ENCODE measurements around the gene ERICH2. TPM values are rescaled to one million over a fixed set of nuclear protein-coding genes. Genes with fewer than 3 reads are reported as not detected.

The ERICH2 gene
- polyA plus RNA-seq, 3 donors: not detected

GRCh38 chr2:170763232-170763631 lies 6.9 kb upstream of the ERICH2 start:
- intact Hi-C loops (cut with micrococcal nuclease): no loop called here
- H3K4me1 Mint-ChIP-seq: no peaks in the 10 kb centered on the region
- peaks cover 3 to 26% (median 13%) of the 10 kb centered on the region in 3 donors for H3K27me3 Mint-ChIP-seq (ENCODE audit: low read depth in 3 of 3)
- H3K9me3 ChIP-seq (replicated peaks in 1 of 2; ENCODE audit: control insufficient read depth in 1 of 2, insufficient read depth in 1 of 2, low read length in 2 of 2): no peaks in the 10 kb centered on the region
- DNase-seq: no peak
- peaks cover 2 to 3% of the 10 kb centered on the region in 2 donors for H3K27me3 ChIP-seq (ENCODE audit: control insufficient read depth in 2 of 2, insufficient read depth in 2 of 2, low read length in 2 of 2)
- 97% methylated on average over 3 of the region's 4 CpGs for WGBS (ENCODE audit: insufficient coverage)
- H3K36me3 ChIP-seq (replicated peaks in 1 of 2; ENCODE audit: control insufficient read depth in 1 of 2, insufficient read depth in 2 of 2, low read length in 2 of 2): no peaks in the 10 kb centered on the region
- peaks cover 0 to 3% (median 0%) of the 10 kb centered on the region in 7 donors for H3K9me3 Mint-ChIP-seq
- no peaks in the 10 kb centered on the region for H3K79me2 ChIP-seq (ENCODE audit: insufficient read depth, low read length)
- H3K27ac Mint-ChIP-seq: peak overlapping the region in 2 of 7 donors; percentile 13 to 59
- no peak for TF ChIP-seq CTCF (IDR thresholded peaks at IDR 0.05)
- no peaks in the 10 kb centered on the region for H3K36me3 Mint-ChIP-seq
- no peak overlapping the region for H3K9ac ChIP-seq (ENCODE audit: insufficient read depth, low read length, poor library complexity, severe bottlenecking)
- H3K4me2 ChIP-seq (replicated peaks; ENCODE audit: extremely low read depth, low read length, poor library complexity, severe bottlenecking): no peak overlapping the region
- H4K20me1 ChIP-seq (ENCODE audit: insufficient read depth, low read length): no peaks in the 10 kb centered on the region
- H2AFZ ChIP-seq (ENCODE audit: insufficient read depth, low read depth, low read length, poor library complexity, severe bottlenecking): no peak overlapping the region
- H3K4me1 ChIP-seq (ENCODE audit: control insufficient read depth in 1 of 2, insufficient read depth in 2 of 2, low read length in 2 of 2): no peaks in the 10 kb centered on the region
- no peak overlapping the region for H3K27ac ChIP-seq (ENCODE audit: low read depth in 1 of 2, low read length in 2 of 2)
- no peak overlapping the region for H3K4me3 Mint-ChIP-seq
- no peak overlapping the region for H3K4me3 ChIP-seq (replicated peaks in 1 of 3; ENCODE audit: low read depth in 2 of 3, low read length in 3 of 3)

GRCh38 chr2:170764880-170765261 lies 5.3 kb upstream of the ERICH2 start:
- peaks cover 0 to 3% (median 0%) of the 10 kb centered on the region in 7 donors for H3K9me3 Mint-ChIP-seq
- no CpG with 5 or more reads among the region's 2 CpGs for WGBS (ENCODE audit: insufficient coverage)
- H3K36me3 Mint-ChIP-seq: no peaks in the 10 kb centered on the region
- Histone ChIP-seq H3K4me1 (ENCODE audit: control insufficient read depth in 1 of 2, insufficient read depth in 2 of 2, low read length in 2 of 2) (peaks cover under 1 to 2% of the 10 kb centered on the region in 2 donors), H3K9ac (ENCODE audit: insufficient read depth, low read length, poor library complexity, severe bottlenecking) (no peak overlapping the region), H3K27ac (ENCODE audit: low read depth in 1 of 2, low read length in 2 of 2) (no peak overlapping the region), H2AFZ (ENCODE audit: insufficient read depth, low read depth, low read length, poor library complexity, severe bottlenecking) (no peak overlapping the region), H4K20me1 (ENCODE audit: insufficient read depth, low read length) (no peaks in the 10 kb centered on the region), H3K79me2 (ENCODE audit: insufficient read depth, low read length) (no peaks in the 10 kb centered on the region), H3K9me3 (replicated peaks in 1 of 2; ENCODE audit: control insufficient read depth in 1 of 2, insufficient read depth in 1 of 2, low read length in 2 of 2) (no peaks in the 10 kb centered on the region), H3K36me3 (replicated peaks in 1 of 2; ENCODE audit: control insufficient read depth in 1 of 2, insufficient read depth in 2 of 2, low read length in 2 of 2) (no peaks in the 10 kb centered on the region), H3K4me2 (replicated peaks; ENCODE audit: extremely low read depth, low read length, poor library complexity, severe bottlenecking) (no peak overlapping the region), H3K4me3 (replicated peaks in 1 of 3; ENCODE audit: low read depth in 2 of 3, low read length in 3 of 3) (no peak overlapping the region), H3K27me3 (ENCODE audit: control insufficient read depth in 2 of 2, insufficient read depth in 2 of 2, low read length in 2 of 2) (peaks cover 6 to 9% of the 10 kb centered on the region in 2 donors)
- no peak overlapping the region for H3K4me3 Mint-ChIP-seq
- H3K27me3 Mint-ChIP-seq (ENCODE audit: low read depth in 3 of 3): peaks cover 8 to 34% (median 15%) of the 10 kb centered on the region in 3 donors
- intact Hi-C loops (cut with micrococcal nuclease): no loop called here
- no peak for DNase-seq
- H3K27ac Mint-ChIP-seq: no peak overlapping the region
- TF ChIP-seq CTCF (IDR thresholded peaks at IDR 0.05): no peak
- H3K4me1 Mint-ChIP-seq: no peaks in the 10 kb centered on the region

Measured in CD14-positive monocyte (primary cell).